Adrenal gland (tissue), 5 donors: Measurements from ENCODE around the gene FUT4.

Experiments used
- CTCF ChIP-seq, 6 experiments: fragments of 450-650 bp in 4 of 6; fragments of 200-600 bp in 2 of 6; sonication (generic) in 1 of 6; IDR thresholded peaks; 1 replicate in 5 of 6; 2 replicates in 1 of 6; pipeline versions ENCODE4 v1.5.1 to v1.8.0; 2016 to 2021; ENCODE audit warnings: antibody characterized with exemption in 6 of 6, mild to moderate bottlenecking in 2 of 6, moderate library complexity in 1 of 6
- POLR2A ChIP-seq, 2 donors: fragments of 450-650 bp; IDR thresholded peaks; one replicate each; pipeline ENCODE4 v1.6.1; 2017; ENCODE audit warnings: antibody characterized with exemption in 2 of 2, mild to moderate bottlenecking in 2 of 2, moderate library complexity in 1 of 2
- donor health status: DM: no; HTN: no; CAD: no.

- TF ChIP-seq CTCF (IDR thresholded peaks at IDR 0.05) (peak in 4 of 6 experiments; percentile 7 to 46 (median 36)), POLR2A (IDR thresholded peaks at IDR 0.05) (no peak)
Measured at GRCh38 chr11:94521684-94522083, 22.0 kb upstream of the FUT4 start.
